LNCaP clone FGC (cell line): ENCODE measurements around the gene C14orf132.

Experiments
- DNase-seq: peaks from one replicate; pipeline ENCODE4 v3.0.0-alpha.2; 2011; ENCODE audit warnings: low read depth
- H3K4me3 ChIP-seq: 2 replicates; pipeline ENCODE4 v1.5.1; 2011; ENCODE audit warnings: mild to moderate bottlenecking, low read depth, low read length, control low read depth
- CTCF ChIP-seq: IDR thresholded peaks from 2 replicates; pipeline ENCODE4 v1.5.1; 2012; ENCODE audit warnings: mild to moderate bottlenecking; ENCODE audit not compliant: control insufficient read depth, insufficient read depth; ENCODE audit errors: extremely low read depth

The C14orf132 gene

GRCh38 chr14:96039633-96040311, 610 bp downstream of the C14orf132 start:
- DNase-seq, result no peak
- 0 out of 2 replicates have a peak, but pooled peaks have one; percentile 13 for TF ChIP-seq CTCF
- H3K4me3 ChIP-seq, result peak overlapping the region; percentile 59

GRCh38 chr14:96040828-96041371, 1.7 kb downstream of the C14orf132 start:
- no peak for TF ChIP-seq CTCF
- DNase-seq, result no peak
- H3K4me3 ChIP-seq, result no peak overlapping the region

GRCh38 chr14:96042248-96042930, 3.2 kb downstream of the C14orf132 start:
- no peak overlapping the region for H3K4me3 ChIP-seq
- DNase-seq, result no peak
- TF ChIP-seq CTCF, result no peak

DNA sequence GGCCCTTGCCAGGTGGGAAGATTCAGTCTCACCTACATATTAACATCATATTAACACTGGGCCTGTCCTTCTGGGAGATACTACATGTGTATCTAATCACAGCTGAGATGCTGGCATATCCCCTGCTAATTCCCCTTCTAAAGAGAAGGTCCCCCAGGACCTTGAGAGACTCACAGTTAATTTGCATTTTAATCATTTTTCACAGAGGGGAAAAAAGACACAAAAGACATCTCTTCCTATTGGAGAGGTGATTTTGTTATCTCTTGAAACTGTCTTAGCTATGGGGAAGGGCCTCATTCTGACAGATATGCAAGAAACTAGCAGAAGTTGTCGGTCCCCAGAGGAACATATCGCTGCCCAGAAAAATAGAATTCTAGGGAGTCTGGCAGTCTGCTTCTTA, 7.5 kb downstream of the C14orf132 start:
- no peak for DNase-seq
- no peak overlapping the region for H3K4me3 ChIP-seq
- TF ChIP-seq CTCF, result no peak

- no peak for DNase-seq
- H3K4me3 ChIP-seq, result no peak overlapping the region
- no peak for TF ChIP-seq CTCF
Measured at GRCh38 chr14:96047101-96047500, 7.9 kb downstream of the C14orf132 start.

DNA sequence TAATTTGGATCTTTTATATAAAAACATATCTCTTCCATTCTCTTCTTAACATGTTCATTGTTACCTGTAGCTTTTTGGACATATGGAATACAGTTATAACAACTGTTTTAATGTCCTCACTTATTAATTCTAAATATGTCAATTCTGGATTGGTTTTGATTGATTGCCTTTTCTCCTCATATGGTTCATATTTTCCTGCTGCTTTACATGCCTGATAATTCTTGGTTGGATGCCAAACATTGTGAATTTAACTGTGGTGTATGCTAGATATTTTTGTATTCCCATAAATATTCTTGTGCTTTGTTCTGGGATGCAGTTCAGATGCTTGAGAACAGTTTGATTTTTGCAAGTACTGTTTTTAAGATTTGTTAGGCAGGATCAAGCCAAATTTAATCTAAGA, 10.8 kb downstream of the C14orf132 start:
- no peak for TF ChIP-seq CTCF
- H3K4me3 ChIP-seq, result no peak overlapping the region
- DNase-seq, result no peak

- DNase-seq, result no peak
- no peak for TF ChIP-seq CTCF
- H3K4me3 ChIP-seq, result no peak overlapping the region
Measured at GRCh38 chr14:96050482-96050881, 11.3 kb downstream of the C14orf132 start.
